HCT116 (cell line): ENCODE measurements around the gene RIT2. TPM values are rescaled to one million over a fixed set of nuclear protein-coding genes. Genes with fewer than 3 reads are reported as not detected.

Source experiments
- ATAC-seq: fragments of 200-7000 bp; cut with Tn5 transposase; 2 replicates; pipeline ENCODE4 v1.9.1; 2020; ENCODE audit warnings: mild to moderate bottlenecking, moderate library complexity
- BruUV-seq: library from RNA; stranded (reverse); fragments of 400-500 nt; replicated peaks from 2 replicates; lab custom pipeline; 2021; lab: Mats Ljungman, UMichigan
- CTCF ChIA-PET: fragments of 300-600 bp; sonication (Branson Sonifier 250); formaldehyde crosslinking; loops from one replicate; lab custom pipeline; 2021; ENCODE audit warnings: antibody characterized with exemption; lab: Charles Lee
- POLR2A ChIA-PET: fragments of 300-600, 350-600 bp; sonication (Branson Sonifier 250); formaldehyde crosslinking; loops from one replicate; lab custom pipeline; 2021; ENCODE audit warnings: antibody characterized with exemption; lab: Charles Lee
- RAD21 ChIA-PET, 2 experiments: fragments of 300-600 bp; sonication (Branson Sonifier 250); formaldehyde crosslinking; loops; one replicate each; lab custom pipeline; 2023; ENCODE audit warnings: low total read pairs in 2 of 2; ENCODE audit not compliant: uncharacterized antibody in 2 of 2, unreplicated experiment in 2 of 2, low non-redundant PET in 1 of 2; lab: Charles Lee
- DNase-seq: peaks from one replicate; pipeline ENCODE4 v3.0.0-alpha.2; 2010; ENCODE audit warnings: low read depth, low spot score
- H2AFZ ChIP-seq: fragments of 200-600 bp; shearing (Covaris generic), sonication (generic); 2 replicates; pipeline ENCODE4 v1.6.1; 2017; ENCODE audit warnings: low read depth, mixed run types, mixed read lengths, antibody characterized with exemption, low read length; ENCODE audit not compliant: poor library complexity, severe bottlenecking
- H3K27ac ChIP-seq: 2 replicates; pipeline ENCODE4 v1.5.1; 2012; ENCODE audit warnings: low read depth, low read length
- H3K27me3 ChIP-seq: fragments of 200-600 bp; sonication (generic); 2 replicates; pipeline ENCODE4 v1.6.1; 2016; ENCODE audit warnings: mixed run types, low read length, mixed read lengths; ENCODE audit not compliant: insufficient read depth
- H3K36me3 ChIP-seq, 2 experiments: fragments of 200-500 bp in 1 of 2; fragments of 200-600 bp in 1 of 2; sonication (Bioruptor generic) in 1 of 2; sonication (generic) in 1 of 2; 2 replicates each; pipeline versions ENCODE4 v1.5.1 to v1.6.1; 2014 to 2016; ENCODE audit warnings: low read length in 2 of 2, inconsistent platforms in 1 of 2, mixed read lengths in 1 of 2, mixed run types in 1 of 2; ENCODE audit not compliant: insufficient read depth in 2 of 2, control insufficient read depth in 1 of 2
- H3K4me1 ChIP-seq, 2 experiments: fragments of 200-600 bp in 1 of 2; sonication (generic) in 1 of 2; 2 replicates each; pipeline versions ENCODE4 v1.5.1 to v1.6.1; 2012 to 2017; ENCODE audit warnings: low read length in 2 of 2, inconsistent platforms in 1 of 2, mild to moderate bottlenecking in 1 of 2, mixed read lengths in 1 of 2, mixed run types in 1 of 2, moderate library complexity in 1 of 2; ENCODE audit not compliant: insufficient read depth in 2 of 2, control insufficient read depth in 1 of 2
- H3K4me2 ChIP-seq: fragments of 200-600 bp; sonication (generic); 2 replicates; pipeline ENCODE4 v1.6.1; 2017; ENCODE audit warnings: mixed run types, low read length, mixed read lengths
- H3K4me3 ChIP-seq, 2 experiments: fragments of 200-600 bp in 1 of 2; sonication (generic) in 1 of 2; replicated peaks in 1 of 2; 2 replicates each; pipeline ENCODE4 v1.5.1; 2011 to 2016; ENCODE audit warnings: low read length in 2 of 2, control low read depth in 1 of 2, low read depth in 1 of 2, mild to moderate bottlenecking in 1 of 2, mixed read lengths in 1 of 2, mixed run types in 1 of 2
- H3K79me2 ChIP-seq: fragments of 200-600 bp; sonication (generic); 2 replicates; pipeline ENCODE4 v1.6.1; 2017; ENCODE audit warnings: mild to moderate bottlenecking, mixed run types, low read length, moderate library complexity, mixed read lengths; ENCODE audit not compliant: insufficient read depth
- H3K9ac ChIP-seq: fragments of 200-600 bp; sonication (generic); 2 replicates; pipeline ENCODE4 v1.6.1; 2016; ENCODE audit warnings: low read length, mixed read lengths
- H3K9me2 ChIP-seq: fragments of 200-600 bp; sonication (generic), shearing (Covaris generic); 2 replicates; pipeline ENCODE4 v1.6.1; 2017; ENCODE audit warnings: mixed run types, mild to moderate bottlenecking, moderate library complexity; ENCODE audit not compliant: insufficient read depth
- H3K9me3 ChIP-seq, 2 experiments: fragments of 200-500 bp in 1 of 2; fragments of 200-600 bp in 1 of 2; sonication (Bioruptor generic) in 1 of 2; sonication (generic) in 1 of 2; 2 replicates each; pipeline ENCODE4 v1.6.1; 2014 to 2017; ENCODE audit warnings: low read length in 2 of 2, mixed read lengths in 2 of 2, inconsistent platforms in 1 of 2, low read depth in 1 of 2, mild to moderate bottlenecking in 1 of 2, mixed run types in 1 of 2, moderate library complexity in 1 of 2; ENCODE audit not compliant: control insufficient read depth in 1 of 2, insufficient read depth in 1 of 2
- H4K20me1 ChIP-seq: fragments of 200-600 bp; sonication (generic), shearing (Covaris generic); 2 replicates; pipeline ENCODE4 v1.6.1; 2017; ENCODE audit warnings: mixed run types, mild to moderate bottlenecking, moderate library complexity; ENCODE audit not compliant: insufficient read depth
- EZH2 ChIP-seq: fragments of 200-600 bp; sonication (generic); IDR thresholded peaks from 2 replicates; pipeline ENCODE4 v1.6.1; 2017; ENCODE audit warnings: antibody characterized with exemption, mixed run types
- SIN3A ChIP-seq: IDR thresholded peaks from 2 replicates; pipeline ENCODE4 v1.6.1; 2012; ENCODE audit warnings: low read depth
- YY1 ChIP-seq: IDR thresholded peaks from 2 replicates; pipeline ENCODE4 v1.6.1; 2011; ENCODE audit warnings: low read length, low read depth, moderate library complexity, mild to moderate bottlenecking; ENCODE audit not compliant: insufficient replicate concordance; ENCODE audit errors: extremely low read depth
- intact Hi-C: fragments of 100-400 bp; cut with micrococcal nuclease; formaldehyde crosslinking; loops from 2 replicates; pipeline ENCODE4 v1.10.0; 2022
- total RNA-seq: library from RNA; stranded (reverse); gene quantifications from one replicate; pipeline ENCODE4 v1.2.1, GENCODE V29; 2021; ENCODE audit not compliant: unreplicated experiment

Gene RIT2
- total RNA-seq, 1 experiment from 2014 or later: not detected

DNA sequence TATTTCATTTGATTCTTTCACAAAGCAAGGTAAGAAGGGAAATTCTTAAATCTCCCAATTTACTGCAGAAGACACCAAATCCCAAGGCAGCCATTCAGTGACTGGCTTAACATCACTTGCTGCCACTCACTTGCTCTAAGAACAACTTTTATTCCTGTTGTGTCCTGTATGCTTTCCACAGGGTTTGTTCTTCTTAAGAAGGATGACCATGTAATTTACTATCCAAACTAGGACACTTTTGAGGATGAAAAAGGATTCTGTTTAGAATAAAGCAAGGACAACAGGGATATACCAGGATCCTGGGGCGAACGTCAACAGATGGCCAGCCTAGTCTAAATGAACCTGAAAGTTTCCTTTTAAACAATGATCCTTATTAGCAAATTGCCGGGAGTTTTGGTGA lies 34.8 kb downstream of the RIT2 start:
- H4K20me1 ChIP-seq: no peaks in the 10 kb centered on the region
- H3K4me1 ChIP-seq: no peaks in the 10 kb centered on the region
- no peaks in the 10 kb centered on the region for H3K36me3 ChIP-seq
- TF ChIP-seq EZH2: no peak
- no peaks in the 10 kb centered on the region for H3K9me2 ChIP-seq
- no peak overlapping the region for H3K27ac ChIP-seq
- DNase-seq (no peak), ATAC-seq (no peak)
- intact Hi-C loops: no loop called here
- no TSS peak for BruUV-seq
- no peaks in the 10 kb centered on the region for H3K79me2 ChIP-seq
- H3K4me2 ChIP-seq: no peak overlapping the region
- no peak overlapping the region for H3K9ac ChIP-seq
- RAD21 ChIA-PET: no interaction called here
- H2AFZ ChIP-seq: no peak overlapping the region
- H3K9me3 ChIP-seq: peaks cover 7 to 18% of the 10 kb centered on the region in 2 experiments; a peak in 2 of 4 replicates
- H3K4me3 ChIP-seq: no peak overlapping the region
- no peaks in the 10 kb centered on the region for H3K27me3 ChIP-seq
- POLR2A ChIA-PET: no interaction called here
- CTCF ChIA-PET: no interaction called here

DNA sequence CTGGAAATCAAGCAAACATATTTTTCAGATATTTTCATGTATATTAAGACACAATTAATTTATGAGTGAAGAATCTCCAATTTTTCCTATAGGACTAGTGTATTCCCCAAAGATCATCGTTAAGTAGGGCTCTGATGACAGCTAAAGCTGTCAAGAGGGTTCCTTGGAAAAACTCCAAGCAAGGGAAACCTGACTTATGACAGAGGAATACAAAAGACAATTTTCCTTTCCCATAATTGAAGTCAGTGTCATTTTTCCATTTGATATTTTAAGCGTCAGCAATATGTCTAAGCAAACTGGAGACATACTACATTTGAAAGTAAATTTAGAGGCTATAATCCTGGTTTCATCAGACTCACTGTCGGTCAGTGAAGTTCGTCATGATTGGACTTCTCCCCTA lies 36.1 kb downstream of the RIT2 start:
- CTCF ChIA-PET: no interaction called here
- Histone ChIP-seq H3K9ac (no peak overlapping the region), H3K9me2 (no peaks in the 10 kb centered on the region), H2AFZ (no peak overlapping the region), H3K4me2 (no peak overlapping the region), H3K27ac (no peak overlapping the region), H4K20me1 (no peaks in the 10 kb centered on the region), H3K9me3 (peaks cover 7 to 14% of the 10 kb centered on the region in 2 experiments; a peak in 2 of 4 replicates), H3K4me3 (no peak overlapping the region), H3K79me2 (no peaks in the 10 kb centered on the region), H3K27me3 (no peaks in the 10 kb centered on the region), H3K4me1 (no peaks in the 10 kb centered on the region), H3K36me3 (no peaks in the 10 kb centered on the region)
- intact Hi-C loops: no loop called here
- RAD21 ChIA-PET: no interaction called here
- TF ChIP-seq YY1 (no peak), SIN3A (no peak)
- no TSS peak for BruUV-seq
- no peak for ATAC-seq
- no peak for DNase-seq
- POLR2A ChIA-PET: no interaction called here
